HG03139 (cell line): ENCODE data around the gene NGDN.

Experiments
- ATAC-seq: cut with Tn5 transposase; IDR thresholded peaks from one replicate; pipeline ENCODE4 v1.9.1; 2021; ENCODE audit not compliant: unreplicated experiment

The NGDN gene

DNA sequence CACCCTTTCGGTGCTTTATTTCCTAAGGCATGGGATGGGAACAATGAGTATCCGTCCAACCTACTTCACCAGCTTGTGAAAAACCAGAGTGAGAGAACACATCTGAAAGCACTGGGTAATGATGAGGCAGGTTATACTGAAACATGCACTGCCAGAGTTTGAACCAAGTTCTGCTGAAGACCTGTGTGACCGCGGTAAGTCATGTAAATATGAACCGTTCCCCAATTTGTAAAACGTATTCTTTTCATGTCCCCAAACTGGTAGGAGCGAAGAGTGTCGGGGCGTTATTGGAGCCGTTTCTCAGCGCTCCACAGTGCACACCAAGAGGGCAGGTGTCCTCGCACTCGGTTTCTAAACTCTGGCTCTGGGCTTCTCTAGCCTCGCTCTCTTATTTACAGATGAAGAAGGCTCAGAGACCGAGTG, 788 bp upstream of the NGDN start:
- no peak for ATAC-seq

- peak; percentile 6 for ATAC-seq
Observed at GRCh38 chr14:23469906-23470403, 452 bp downstream of the NGDN start.

- no peak for ATAC-seq
Observed at GRCh38 chr14:23470947-23471346, 1.4 kb downstream of the NGDN start.

GRCh38 chr14:23478109-23478759, 8.7 kb downstream of the NGDN start:
- ATAC-seq, result no peak

DNA sequence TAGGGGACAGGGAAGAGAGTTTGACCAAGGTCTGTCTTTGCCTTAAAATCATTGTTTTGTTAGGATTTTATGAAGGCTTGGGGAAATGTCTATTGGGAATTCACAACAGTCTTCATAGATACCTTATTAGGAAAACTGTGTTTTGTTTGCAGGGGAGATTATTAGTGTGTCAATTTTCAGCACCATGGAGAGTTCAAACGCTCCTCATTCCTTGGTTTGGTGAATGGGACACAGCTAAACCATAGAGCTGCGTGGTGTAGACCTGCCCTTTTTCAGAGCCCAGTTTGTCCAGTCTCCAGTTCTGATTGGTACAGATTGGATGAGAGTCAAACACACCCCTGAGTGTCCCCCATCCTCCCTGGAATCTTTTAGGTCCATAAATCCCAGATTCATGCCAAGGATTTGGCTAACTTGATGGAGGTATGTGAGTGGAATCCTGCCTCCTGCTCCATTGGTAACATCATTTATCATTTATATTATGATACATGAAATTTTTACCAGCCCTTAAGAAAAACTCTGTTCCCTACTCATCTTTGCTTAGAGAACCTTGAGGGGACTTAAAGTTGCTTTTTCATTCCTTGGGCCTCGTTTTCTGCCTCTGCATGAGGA, 12.0 kb downstream of the NGDN start:
- no peak for ATAC-seq

DNA sequence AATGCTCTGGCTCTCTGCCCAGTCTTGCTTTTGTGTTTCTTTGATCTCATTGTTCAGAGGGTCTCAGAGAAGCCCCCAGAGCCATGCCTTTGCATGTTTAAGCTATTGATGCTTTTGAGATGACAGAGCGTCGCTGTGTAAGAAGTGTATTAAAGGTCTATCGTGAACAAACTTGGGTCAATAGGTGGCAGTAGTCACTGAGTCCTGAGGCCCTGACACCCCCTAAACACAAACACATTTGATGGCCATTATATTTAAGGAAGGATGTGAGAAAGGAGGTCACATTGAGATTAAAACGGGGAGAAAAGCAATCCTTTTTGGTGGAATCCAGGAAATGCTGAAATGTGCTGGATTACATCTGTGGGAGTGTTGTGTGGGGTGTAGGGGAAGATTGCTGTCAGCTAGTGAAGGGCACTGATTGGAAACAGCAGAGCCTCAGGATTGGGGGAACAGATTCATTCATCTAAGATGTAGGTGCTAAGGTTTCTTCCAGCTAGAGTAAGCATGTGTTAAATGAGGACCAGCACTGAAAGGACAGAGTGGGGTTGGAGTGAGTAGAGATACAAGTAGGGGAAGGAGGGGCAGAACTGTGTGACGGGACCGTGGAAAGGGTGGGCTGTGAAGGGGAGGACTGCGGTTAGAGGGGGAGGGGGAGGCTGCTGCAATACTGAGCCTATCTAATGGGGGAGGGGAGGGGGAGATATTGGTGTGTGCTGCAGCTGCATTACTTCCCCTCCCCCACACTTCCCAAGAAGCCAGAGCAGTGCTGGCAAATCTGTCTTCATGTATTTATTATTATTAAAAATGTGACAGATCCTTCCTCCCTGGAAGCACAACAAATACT, 12.7 kb downstream of the NGDN start:
- ATAC-seq, result no peak

- ATAC-seq, result no peak
Observed at GRCh38 chr14:23482823-23483148, 13.3 kb downstream of the NGDN start.

DNA sequence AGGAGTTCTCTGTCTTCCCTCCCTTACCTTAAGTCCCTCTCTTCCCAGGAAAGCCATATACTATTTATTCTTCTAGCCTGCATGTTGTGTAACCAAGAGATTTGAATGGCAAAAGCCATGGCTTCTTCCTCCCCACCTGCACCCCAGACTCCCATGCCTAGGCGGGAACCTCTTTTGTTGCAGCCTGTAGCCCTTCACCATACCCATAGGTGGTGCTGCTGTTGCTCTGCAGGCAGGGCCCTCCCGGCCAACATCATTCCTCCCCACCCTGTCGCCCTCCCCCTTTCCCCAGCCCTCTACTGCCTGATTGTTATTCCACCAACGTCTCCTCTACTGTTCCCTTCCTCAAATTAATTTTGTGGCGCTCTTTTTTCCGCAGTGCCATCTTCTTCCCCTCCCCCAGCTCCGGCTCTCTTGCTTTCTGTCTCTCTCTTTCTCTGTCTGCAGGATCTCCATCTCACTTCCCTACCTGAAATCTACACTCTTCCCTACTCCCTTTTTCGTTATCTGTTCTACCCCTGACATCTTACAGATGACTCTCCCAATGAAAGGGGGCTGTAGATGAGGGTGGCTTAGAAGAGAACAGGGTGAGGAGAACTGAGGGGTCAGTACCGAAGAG, 13.8 kb downstream of the NGDN start:
- no peak for ATAC-seq

DNA sequence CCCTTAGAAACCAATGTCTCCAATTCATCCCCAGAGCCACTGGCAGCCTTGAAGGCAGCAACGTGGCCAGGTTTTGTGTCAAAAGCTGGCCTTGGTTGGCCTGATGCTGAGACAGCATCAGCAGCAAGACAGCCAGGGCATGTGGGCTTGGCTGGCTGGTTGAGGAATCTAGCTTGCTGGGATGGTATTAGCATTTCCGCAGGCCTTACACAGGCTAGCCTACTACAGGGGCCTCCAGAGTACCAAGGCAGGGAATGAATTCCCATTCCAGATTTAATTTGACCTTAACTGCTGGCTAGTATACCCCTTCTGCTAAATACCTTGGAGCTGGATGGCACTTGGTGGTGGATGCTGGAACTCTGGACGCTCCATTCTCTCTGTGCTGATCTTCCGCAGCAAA, 15.8 kb downstream of the NGDN start:
- ATAC-seq, result no peak

DNA sequence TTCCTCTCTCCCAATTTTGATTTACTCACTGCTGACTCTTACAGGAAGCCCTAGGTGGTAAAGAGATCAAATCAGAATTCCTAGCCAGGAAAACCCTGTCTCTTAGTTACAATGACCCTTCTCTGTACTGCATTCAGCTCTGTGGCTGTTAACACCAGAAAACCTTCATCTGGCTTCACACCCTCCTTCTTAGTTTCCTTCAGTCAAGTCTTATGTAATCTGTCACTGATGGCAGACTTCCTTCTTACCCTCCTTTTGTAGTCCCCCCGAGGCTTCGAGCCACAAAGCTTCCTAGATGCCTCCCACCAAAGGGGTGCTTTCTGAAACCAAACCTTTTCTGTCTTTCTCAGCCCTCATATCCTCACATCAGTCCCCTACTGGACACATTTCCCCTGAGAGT, 16.5 kb downstream of the NGDN start:
- ATAC-seq, result no peak

DNA sequence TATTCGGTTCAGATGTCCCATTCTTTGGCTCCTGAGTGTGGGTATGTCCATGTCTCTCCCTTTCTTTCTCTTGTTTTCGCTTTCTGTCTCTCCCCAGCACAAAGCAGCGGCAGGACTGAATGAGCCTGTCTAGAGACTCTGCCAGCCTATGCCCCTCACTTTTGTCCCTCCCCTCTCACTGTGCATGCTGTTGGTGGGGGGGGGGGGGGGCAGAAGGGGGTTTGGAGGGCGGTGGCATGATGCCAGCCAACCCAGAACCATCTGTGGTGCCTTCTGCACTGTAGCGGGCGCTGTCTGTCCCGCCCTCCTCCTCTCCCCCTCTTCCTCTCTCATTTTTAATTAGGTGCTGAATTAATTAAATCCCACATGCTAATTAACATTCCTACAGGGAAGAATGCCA, 17.7 kb downstream of the NGDN start:
- ATAC-seq, result no peak

GRCh38 chr14:23492618-23493272, 23.2 kb downstream of the NGDN start:
- ATAC-seq, result no peak

DNA sequence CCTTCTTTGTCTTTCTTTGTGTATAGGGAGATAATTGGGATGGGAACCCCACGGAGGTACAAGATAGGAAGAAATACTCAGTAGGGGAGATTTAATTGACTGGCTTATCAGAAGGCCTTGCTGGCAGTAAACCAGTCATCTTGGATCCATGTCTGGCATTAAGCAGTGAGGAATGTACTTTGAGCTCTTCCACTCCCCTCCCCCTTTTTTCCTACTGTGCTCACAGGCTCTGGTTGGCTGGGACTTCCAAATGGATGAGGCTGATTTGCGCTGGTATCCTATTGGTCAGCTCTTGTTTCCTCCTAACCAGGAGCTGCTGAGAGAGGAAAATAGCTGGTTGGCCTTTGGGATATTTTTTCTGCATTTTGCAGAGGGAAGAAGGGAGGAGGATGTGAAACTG, 24.7 kb downstream of the NGDN start:
- ATAC-seq, result no peak

GRCh38 chr14:23512156-23512555, 42.7 kb downstream of the NGDN start:
- no peak for ATAC-seq

DNA sequence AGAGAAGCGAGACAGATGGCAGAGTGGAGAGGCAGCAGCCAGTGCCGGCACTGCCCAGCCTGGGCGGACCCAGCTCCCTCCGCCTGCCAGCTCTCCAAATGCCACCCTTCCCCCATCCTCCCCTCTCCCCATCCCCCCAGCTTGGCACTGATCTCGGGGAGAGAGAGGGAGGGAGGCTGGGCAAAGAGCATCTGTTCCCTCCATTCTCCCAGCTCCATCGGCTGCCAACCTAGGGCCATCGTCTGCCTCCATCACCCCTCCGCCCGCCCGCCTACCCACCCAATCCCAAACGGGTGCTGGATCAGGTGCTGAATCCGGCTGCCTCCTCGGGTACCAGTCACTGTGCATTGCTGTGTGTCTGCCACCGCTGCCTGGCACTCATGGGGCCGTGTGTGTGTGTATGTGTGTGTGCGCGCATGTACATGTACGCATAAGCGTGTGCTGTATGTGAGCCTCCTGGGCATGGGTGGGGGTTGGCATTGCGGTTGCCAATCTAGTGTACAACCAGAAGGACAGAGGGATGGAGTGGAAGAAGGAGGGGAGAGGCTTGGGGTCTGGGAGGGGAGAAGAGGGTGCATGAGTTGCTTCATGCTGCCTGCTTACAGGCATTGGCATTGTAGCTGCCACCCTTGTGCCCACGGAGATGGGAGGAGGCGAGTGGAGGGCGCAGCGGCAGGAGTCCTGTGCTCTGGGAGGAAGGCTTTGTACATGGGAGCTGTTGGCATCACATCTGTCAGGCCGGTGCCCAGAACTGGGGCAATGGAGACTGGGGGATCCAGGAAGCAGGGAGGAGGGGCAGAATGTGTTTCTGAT, 43.7 kb downstream of the NGDN start:
- no peak for ATAC-seq

DNA sequence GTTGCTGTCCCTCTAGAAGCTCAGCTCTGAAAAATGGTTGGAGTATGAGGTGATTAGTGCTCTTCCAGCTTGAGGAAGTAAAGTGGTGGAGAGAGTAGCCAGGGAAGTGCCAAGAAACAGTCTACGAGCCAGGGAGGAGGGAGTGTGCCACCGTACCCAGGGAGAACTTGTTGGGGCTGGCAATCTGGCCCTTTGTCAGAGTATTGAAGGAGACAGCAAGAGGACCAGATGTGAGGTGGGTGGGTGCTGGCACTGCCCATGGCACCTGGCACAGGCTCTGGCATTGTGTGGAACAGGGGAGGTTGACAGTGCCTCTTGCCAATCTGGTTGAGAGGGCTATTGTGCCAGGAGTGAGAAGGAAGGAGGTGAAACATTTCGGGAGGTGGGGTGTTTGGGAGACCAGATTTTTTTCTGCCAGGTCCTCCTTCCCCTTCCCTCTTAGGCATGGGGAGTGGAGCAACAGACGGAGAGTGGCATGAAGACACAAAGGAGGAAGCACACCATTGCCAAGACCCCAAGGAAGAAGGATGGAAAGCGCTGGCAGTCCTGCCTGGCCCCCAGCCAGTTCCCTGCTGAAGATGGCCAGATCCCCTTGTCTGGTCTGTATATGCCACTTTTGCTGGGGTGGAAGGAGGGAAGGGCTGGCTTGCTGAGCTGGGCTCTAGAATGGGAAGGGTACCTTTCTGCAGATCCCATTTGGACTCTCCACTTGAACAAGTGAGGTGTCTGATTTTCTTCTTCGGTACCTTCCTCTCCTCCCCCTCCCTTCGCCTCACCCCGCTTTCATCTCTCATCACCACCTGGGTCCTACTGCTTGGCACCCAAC, 44.5 kb downstream of the NGDN start:
- ATAC-seq, result no peak

DNA sequence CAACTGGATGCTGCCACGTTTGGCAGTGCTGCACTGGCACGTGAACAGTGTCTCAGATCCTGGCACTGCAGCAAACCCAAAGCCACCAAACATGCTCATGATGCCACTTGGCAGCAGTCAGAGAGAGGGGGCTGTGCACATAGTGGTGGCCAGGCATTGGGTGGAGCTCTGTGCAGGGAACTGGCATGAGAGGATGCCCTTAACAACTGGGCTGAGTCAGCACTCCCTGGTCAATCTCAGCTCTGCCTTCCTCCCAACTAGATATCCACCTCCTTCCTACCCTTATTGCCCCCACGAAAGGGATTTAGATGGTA, 45.1 kb downstream of the NGDN start:
- ATAC-seq, result no peak

GRCh38 chr14:23517650-23518326, 48.3 kb downstream of the NGDN start:
- ATAC-seq, result no peak

DNA sequence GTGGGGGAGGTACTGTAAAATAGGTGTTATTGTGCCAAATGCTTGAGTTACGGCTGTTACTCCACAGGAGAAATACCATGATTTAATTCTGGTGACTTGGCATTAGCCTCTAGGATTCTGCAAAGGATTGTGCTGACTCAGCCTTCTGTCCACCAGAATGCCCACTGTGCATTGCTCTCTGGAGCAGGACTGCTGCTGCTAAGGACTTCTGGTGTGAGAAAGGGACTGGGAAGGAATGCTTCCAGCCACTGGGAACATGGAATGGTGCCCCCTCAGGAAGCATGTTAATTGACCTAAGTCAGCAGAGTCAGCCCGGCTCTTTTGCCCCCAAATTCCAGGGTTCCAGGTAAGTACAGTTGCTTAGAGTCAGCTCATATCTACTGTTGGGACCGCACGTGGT, 49.2 kb downstream of the NGDN start:
- no peak for ATAC-seq
